HG03108 (cell line): ENCODE results near the gene PRKD1.
A peak's percentile ranks its signal among the peaks of the same experiment; 100 is the strongest.

Source experiments
- ATAC-seq: cut with Tn5 transposase; IDR thresholded peaks from one replicate; pipeline ENCODE4 v1.9.1; 2021; ENCODE audit warnings: moderate library complexity; ENCODE audit not compliant: unreplicated experiment

Gene PRKD1

DNA sequence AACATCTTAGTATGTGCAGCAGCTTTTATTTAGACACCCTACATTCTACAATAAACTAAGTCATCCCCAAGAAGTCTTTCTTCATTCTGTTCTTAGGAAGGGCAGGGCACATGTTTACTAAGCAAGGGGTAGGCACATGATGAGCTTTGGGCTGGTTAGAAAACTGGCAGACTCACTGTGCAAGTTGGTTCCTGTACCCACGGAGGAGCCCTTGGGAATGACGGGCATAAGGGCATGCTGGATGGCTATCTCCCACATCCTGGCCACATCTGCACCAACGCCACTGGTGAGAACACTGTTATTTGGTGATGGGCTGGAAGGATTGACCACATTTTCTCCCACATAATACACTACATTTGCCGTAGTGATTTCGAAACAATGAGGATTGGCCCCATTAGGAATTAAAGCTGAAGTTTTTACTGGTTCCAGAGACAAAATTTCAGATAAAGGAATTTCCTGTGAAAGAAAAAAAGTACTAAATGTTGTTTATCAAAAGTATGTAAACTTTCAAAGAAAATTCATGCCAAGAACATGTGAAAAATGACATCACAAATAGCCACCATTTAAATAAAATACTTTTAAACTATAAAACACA is 297.0 kb downstream of the PRKD1 start:
- ATAC-seq: no peak

DNA sequence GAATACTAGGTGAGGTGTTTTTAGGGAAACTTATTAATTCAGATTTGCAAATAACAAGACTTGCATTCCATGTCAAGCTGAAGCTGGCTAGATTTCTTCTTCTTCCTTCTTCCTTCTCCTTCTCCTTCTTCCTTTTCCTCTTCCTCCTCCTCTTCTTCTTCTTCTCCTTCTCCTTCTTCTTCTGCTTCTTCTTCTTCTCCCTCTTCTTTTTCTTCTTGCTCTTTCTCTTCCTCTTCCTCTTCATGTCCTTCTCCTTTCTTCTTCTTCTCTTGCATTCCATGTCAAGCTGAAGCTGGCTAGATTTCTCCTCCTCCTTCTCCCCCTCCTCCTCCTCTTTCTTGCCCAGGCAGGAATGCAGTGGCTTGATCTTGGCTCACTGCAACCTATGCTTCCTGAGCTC is 297.8 kb downstream of the PRKD1 start:
- ATAC-seq: no peak

DNA sequence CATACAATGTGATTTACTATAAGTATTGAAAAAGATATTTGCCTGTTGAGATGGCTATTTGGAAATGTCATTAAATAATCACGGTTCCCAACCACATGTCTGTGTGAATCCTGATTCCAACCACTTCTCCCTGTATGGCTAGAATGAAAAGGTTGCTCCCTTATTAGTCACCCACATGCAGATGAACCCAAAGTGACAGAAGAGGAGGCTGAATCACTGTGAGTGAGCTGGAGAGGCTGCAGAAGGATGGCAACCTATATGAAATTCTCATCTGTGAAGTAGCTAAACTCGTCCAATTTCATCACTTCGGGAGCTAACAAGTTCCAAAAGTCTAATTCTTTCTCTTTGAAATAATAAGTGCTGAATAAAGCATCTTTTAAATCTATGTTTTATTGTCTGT is 300.5 kb downstream of the PRKD1 start:
- no peak for ATAC-seq

DNA sequence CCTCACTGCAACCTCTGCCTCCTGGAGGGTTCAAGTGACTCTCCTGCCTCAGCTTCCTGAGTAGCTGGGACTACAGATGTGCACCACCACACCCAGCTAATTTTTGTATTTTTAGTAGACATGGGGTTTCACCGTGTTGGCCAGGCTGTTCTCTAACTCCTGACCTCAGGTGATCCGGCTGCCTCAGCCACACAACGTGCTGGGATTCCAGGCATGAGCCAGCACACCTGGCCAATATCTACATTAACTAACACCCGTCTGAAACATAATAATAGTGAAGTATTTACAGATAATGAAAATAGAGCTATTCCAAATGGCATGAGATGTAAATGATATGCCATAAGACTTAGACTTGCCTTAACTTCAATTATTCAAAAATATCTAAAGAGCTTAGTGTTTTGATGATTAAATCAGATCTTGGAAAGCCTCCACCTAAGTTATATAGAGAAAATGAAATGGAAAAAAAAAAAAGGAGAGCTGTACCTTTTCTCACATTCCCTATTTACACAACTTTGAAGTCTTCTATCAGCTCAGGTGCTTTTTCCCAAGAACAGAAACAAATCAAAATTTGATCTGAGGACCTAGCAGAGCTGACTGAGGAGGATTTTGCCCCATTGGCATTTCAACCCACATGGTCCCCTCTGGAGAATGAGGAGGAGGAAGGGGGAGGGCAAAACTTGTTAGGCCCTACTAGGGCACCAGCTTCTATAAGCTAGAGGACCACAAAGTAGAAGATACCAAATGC is 309.2 kb downstream of the PRKD1 start:
- ATAC-seq: no peak

- ATAC-seq: no peak
Measured at GRCh38 chr14:29616922-29617321, 310.7 kb downstream of the PRKD1 start.

- no peak for ATAC-seq
Measured at GRCh38 chr14:29608861-29609260, 318.8 kb downstream of the PRKD1 start.

DNA sequence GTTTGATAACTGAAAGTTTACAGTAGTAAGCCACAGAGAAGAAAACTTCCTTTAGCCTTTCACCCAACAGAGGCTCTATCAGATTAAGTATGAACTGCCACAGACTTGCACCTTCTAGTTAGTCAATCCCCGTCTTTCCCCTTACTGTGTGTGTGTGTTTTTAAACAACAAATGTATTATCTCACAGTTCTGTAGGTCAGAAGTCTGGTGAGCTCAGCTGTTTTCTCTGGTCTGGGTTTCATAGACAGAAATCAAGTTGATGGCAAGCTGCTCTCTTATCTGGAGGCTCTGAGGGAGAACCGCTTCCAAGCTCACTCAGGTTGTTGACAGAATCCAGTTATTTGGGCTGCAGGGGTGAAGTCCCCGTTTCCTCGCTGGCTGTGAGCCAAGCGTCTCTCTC is 320.5 kb downstream of the PRKD1 start:
- ATAC-seq: no peak

DNA sequence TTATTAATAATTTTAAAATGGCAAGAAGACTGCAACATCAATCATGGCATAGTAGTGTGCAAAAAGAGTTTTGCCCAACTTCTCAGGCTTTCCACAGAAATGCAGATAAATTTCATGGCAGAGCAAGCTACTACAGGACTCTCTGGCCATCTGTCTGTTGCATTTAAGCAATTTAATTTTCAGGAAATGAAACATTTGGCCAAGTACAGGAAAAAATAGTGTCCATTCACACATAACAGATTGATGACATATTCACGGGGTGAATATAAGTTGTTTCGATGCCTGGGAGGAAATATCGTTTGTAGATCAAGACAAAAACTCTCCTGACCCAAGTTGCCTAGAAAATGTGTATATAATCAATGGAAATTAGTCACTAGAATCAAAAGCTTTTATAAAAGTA is 324.0 kb downstream of the PRKD1 start:
- no peak for ATAC-seq

- ATAC-seq: no peak
Measured at GRCh38 chr14:29601616-29602015, 326.0 kb downstream of the PRKD1 start.

DNA sequence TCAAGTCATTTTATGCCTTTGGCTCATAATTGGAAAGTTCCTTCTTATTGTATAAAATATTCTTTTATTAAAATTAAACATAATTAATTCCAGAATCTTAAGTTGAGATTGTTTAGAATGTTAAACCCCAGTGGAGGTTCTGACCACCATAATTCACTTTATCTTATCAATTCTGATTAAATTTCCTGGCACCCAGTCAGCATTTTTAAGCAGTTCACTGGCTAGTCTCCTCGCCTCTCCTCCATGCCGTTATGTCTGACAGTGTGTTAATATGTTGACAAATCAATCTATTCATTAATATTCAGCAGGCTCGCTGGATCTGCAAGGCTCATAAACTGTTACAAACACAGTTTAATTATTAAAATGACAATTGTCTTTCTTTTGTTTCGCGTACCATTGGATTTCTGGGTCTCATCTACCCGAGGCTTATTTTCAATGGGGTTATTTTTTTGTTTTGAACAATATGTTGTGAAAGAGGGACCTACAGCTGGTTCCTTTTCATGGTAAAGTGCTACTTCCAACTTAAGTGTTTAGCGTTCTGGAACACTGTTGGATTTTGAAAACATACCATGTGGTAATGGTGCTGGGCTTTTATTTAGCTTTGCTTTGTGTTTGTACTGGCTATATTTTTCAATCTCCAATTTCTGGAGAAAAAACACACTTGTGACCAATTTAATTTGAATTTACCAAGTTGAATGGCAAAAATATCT is 339.7 kb downstream of the PRKD1 start:
- ATAC-seq: no peak

- no peak for ATAC-seq
Measured at GRCh38 chr14:29587046-29587445, 340.6 kb downstream of the PRKD1 start.

DNA sequence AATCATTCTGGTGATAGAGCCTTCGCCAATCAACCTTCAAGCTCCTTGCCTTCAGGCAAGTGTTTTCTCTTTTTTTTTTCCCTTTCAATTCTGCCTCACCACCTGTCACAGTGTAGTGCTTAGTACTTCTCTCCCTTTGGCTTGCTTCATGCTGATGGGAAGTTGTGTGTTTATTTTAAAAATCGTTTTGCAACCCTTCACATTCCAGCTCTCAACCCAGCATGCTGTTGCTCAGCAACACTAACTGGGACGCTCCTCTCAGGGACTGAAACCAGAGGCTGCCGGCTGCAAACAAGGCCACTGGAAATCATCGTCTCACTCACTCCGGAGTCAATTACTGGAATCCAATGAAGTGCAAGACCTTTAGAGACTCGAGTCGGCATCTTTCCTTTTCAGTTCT is 342.7 kb downstream of the PRKD1 start:
- no peak for ATAC-seq

DNA sequence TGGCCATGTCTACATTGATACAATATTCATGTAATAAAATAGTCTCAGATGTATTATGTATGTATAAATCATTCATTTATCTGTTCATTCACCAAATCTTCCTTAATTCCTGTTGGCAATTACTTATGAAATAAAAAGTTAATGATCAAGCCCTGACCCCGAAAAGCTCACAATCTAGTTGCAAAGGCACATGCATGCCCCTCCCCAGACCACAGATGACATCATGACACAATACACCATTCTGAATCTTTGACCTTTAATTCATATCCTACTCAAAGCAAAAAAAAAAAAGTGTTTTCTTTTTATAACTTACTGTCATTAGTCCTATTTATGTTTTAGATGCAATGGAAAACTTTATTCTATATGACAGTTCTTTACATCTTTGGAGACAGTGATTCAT is 346.9 kb downstream of the PRKD1 start:
- ATAC-seq: no peak

- no peak for ATAC-seq
Measured at GRCh38 chr14:29579838-29580237, 347.8 kb downstream of the PRKD1 start.

GRCh38 chr14:29576927-29577326 is 350.7 kb downstream of the PRKD1 start:
- no peak for ATAC-seq

- ATAC-seq: no peak
Measured at GRCh38 chr14:29569194-29569593, 358.5 kb downstream of the PRKD1 start.

DNA sequence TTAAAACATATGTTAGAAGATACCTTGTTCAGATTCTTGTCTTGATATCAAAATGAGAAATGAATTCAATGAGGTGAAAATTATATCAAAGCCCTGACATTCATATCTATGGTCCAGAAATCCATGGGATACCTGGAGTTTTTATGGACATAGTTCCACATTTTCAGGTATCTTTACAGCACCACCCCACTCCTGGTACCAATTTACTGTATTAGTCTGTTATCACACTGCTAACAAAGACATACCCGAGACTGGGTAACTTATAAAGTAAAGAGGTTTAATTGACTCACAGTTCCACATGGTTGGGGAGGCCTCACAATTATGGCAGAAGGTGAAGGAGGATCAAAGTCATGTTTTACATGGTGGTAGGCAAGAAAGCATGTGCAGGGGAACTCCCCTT is 361.5 kb downstream of the PRKD1 start:
- ATAC-seq: no peak

GRCh38 chr14:29558516-29558915 is 369.1 kb downstream of the PRKD1 start:
- ATAC-seq: no peak

DNA sequence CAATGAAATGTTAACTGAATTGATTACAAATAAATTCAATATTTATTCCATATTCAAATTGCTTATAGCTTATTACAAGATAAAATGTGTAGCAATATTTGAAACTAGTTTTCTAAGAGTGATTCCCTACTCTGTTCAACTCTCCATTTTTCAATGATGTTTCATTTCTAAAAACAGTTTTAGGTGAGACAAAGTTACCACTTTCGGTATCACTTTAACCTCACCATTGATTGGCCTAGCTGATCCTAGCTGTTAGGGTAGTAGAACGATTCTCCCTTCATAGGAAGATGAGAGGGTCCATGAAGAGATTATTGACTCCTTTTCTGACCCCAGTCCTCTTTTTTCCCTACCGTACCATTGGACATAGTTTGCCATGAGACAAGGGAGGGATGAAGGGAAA is 373.3 kb downstream of the PRKD1 start:
- ATAC-seq: no peak

DNA sequence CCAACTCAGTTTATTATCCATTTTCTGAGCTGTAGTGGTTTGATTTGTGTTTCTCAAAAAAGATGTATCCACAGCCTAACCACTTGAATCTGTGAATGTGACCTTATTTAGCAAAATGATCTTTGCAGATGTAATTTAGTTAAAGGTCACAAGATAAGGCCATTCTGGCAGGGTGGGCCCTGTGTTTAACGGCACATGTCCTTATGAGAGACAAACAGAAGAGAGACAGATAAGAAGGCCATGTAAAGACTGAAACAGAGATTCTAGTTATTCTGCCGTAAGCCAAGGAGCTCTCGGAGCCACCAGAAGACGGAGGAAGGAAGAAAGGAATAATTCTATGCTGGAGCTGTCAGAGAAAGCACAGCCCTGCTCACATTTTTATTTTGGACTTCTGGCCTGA is 374.2 kb downstream of the PRKD1 start:
- no peak for ATAC-seq

DNA sequence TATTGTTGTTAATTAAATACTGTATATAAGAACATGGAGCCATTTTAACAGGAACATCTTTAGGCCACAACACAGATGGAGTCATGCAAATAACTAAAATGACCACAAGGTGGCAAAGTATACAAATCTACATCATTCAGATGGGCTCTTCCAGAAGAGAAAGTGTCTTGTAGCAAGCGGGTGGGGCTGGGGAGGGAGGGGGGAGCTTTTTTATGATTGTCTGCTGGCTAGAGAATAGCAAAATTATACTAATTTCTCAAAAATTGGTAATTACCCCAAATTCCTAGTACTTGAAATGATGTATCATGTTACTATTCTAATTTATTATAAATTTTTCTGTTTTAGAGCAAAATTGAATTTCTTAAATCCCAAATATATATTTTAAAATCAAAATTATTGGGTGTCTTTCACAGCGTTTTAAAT is 378.7 kb downstream of the PRKD1 start:
- peak; percentile 50 for ATAC-seq

GRCh38 chr14:29545714-29546113 is 381.9 kb downstream of the PRKD1 start:
- no peak for ATAC-seq
